Measurements from ENCODE around the gene PLEKHN1.

DNA sequence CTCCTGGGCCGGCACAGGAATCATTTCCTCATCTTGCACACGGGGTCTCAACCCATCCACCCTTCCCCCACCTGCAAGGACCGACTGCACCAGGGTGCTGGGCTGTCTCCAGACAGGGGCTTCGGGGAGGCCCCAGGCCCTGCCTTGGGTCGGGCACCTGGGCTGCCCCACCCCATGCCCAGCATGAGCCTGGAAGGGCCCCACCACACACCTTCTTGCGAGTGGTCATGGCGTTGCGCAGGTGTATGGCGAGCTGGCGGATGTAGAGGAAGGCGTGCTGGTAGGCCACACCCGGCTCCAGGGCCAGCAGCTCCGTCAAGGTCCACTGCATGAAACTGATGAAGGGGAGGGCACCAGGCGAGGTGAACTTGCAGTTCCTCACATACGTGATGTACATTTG, 14.1 kb upstream of the PLEKHN1 start:
- TF ChIP-seq, protein P1, sequence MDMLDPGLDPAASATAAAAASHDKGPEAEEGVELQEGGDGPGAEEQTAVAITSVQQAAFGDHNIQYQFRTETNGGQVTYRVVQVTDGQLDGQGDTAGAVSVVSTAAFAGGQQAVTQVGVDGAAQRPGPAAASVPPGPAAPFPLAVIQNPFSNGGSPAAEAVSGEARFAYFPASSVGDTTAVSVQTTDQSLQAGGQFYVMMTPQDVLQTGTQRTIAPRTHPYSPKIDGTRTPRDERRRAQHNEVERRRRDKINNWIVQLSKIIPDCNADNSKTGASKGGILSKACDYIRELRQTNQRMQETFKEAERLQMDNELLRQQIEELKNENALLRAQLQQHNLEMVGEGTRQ (IDR thresholded peaks at IDR 0.05; ENCODE audit: borderline replicate concordance, low read depth, low read length) = no peak
- TF ChIP-seq, protein P2, sequence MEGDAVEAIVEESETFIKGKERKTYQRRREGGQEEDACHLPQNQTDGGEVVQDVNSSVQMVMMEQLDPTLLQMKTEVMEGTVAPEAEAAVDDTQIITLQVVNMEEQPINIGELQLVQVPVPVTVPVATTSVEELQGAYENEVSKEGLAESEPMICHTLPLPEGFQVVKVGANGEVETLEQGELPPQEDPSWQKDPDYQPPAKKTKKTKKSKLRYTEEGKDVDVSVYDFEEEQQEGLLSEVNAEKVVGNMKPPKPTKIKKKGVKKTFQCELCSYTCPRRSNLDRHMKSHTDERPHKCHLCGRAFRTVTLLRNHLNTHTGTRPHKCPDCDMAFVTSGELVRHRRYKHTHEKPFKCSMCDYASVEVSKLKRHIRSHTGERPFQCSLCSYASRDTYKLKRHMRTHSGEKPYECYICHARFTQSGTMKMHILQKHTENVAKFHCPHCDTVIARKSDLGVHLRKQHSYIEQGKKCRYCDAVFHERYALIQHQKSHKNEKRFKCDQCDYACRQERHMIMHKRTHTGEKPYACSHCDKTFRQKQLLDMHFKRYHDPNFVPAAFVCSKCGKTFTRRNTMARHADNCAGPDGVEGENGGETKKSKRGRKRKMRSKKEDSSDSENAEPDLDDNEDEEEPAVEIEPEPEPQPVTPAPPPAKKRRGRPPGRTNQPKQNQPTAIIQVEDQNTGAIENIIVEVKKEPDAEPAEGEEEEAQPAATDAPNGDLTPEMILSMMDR (IDR thresholded peaks at IDR 0.05) = no peak
- TF ChIP-seq FOXJ3 (CRISPR knock-in tag; IDR thresholded peaks at IDR 0.05) (no peak), EP300 (IDR thresholded peaks at IDR 0.05; ENCODE audit: borderline replicate concordance in 1 of 2, low read depth in 1 of 2, low read length in 1 of 2) (no peak)

Data from SK-N-SH (cell line).